Measurements from ENCODE around the gene SGMS2.

Gene SGMS2

DNA sequence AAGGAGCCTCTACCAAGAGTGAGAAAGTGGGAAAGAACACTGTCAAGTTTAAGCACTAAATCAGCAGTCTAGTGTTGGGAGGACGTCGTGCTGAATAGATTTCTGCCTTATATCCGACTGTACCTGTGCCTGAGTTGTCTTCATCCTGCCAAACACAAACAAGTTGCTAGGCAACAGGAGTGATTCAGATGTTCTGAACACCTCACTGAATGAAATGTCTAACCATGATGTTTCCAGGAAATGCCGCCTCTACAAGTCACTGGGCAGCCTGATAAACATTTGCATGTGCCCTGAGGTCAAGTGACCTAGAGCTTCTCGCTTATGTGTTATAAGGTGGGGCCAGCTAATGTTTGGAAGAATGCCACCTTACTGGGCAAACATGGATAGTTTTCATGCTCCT is 37.9 kb downstream of the SGMS2 start:
- Histone ChIP-seq H3K9me3 (ENCODE audit: low read length) (no peaks in the 10 kb centered on the region), H3K27me3 (ENCODE audit: insufficient read depth, low read length) (no peaks in the 10 kb centered on the region), H3K36me3 (ENCODE audit: insufficient read depth, low read length) (no peaks in the 10 kb centered on the region), H2AFZ (ENCODE audit: low read depth, low read length) (no peak overlapping the region), H3K4me3 (ENCODE audit: low read length) (no peak overlapping the region), H3K4me1 (ENCODE audit: insufficient read depth, low read length) (peaks cover 7% of the 10 kb centered on the region)

DNA sequence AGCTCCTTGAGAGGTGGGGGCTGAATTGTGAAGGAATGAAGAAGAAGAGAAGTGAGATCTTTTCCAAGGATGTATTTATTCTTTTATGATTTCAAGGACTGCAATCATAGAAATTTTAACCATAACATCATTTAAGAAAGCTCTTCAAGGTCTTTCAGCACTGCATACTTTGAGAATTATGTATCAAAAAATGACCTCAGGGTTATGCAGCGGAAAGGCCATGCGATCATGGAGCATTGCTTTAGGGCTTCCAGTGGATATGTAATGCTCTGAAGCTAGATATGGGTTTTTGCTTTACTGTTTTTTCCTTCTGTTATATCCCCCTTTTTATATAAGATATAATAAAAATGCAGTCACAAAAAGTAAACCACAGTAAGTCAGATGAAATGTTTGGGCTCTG is 38.7 kb downstream of the SGMS2 start:
- Histone ChIP-seq H3K36me3 (ENCODE audit: insufficient read depth, low read length) (no peaks in the 10 kb centered on the region), H2AFZ (ENCODE audit: low read depth, low read length) (no peak overlapping the region), H3K27me3 (ENCODE audit: insufficient read depth, low read length) (no peaks in the 10 kb centered on the region), H3K4me1 (ENCODE audit: insufficient read depth, low read length) (peaks cover 7% of the 10 kb centered on the region), H3K4me3 (ENCODE audit: low read length) (no peak overlapping the region), H3K9me3 (ENCODE audit: low read length) (no peaks in the 10 kb centered on the region)

DNA sequence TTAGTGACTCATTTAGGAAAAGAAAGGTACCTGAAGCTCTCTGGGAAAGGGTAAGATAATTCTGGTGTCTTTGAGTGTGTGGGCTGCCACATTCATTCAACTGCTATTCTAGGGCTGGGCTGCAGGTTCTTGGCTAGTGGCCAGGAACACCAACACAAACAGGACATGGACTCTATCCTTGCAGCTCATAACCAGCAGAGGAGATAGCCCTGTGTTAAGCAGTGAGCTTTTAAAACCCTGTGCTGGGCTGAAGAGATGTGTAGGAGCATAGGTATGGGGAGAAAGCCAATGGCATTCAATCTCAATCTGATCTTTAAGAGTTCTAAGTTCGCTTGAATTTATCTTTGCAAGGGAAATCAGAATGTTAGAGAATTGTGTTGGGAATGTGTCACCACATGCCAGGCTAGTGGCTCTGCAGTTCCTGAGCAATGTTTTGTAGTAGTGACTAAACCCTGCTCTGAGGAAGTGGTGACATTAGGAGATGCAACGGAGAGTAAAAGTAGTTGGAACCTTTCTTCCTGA is 39.2 kb downstream of the SGMS2 start:
- Histone ChIP-seq H3K36me3 (ENCODE audit: insufficient read depth, low read length) (no peaks in the 10 kb centered on the region), H3K27me3 (ENCODE audit: insufficient read depth, low read length) (no peaks in the 10 kb centered on the region), H3K4me1 (ENCODE audit: insufficient read depth, low read length) (peaks cover 7% of the 10 kb centered on the region), H3K4me3 (ENCODE audit: low read length) (no peak overlapping the region), H2AFZ (ENCODE audit: low read depth, low read length) (no peak overlapping the region), H3K9me3 (ENCODE audit: low read length) (no peaks in the 10 kb centered on the region)

DNA sequence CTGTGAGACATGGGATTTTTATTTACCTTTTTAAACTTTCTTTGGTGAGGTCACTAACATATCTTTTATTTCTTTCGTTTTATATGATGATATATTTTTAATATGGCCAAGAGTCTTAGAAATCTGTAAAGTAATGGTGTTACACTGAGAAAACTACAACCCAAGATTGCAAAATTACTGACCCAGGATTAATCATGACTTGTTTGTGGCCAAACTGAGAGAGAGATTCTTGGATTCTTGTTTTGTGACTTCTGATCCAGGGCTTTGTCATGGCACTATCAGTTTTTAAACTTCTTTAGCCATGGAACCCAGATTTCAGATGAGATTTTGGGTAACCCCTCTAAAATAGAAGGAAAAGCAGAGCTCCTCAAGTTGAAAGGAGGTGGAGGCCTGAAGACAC is 42.0 kb downstream of the SGMS2 start:
- H3K4me3 ChIP-seq (ENCODE audit: low read length), result no peak overlapping the region
- no peaks in the 10 kb centered on the region for H3K36me3 ChIP-seq (ENCODE audit: insufficient read depth, low read length)
- peaks cover 7% of the 10 kb centered on the region for H3K4me1 ChIP-seq (ENCODE audit: insufficient read depth, low read length)

DNA sequence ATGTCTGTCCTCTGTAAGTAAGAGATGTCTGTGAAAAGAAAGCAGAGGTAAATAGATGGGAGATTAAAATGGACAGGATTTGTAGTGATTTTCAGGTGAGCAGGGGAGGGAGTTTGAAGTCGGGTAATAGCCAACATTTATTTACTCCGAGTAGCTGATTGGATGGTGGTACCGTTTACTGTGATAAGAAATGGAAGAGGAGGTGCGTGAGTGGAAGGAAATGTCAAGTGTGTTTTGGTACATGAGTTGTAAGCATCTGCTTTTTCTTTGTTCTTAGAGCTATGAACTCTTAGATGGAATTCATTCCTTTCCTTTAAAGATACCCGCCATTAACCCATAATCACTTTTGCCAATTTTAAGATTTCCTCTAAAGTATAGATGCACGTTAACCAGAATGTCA is 45.5 kb downstream of the SGMS2 start:
- H3K4me3 ChIP-seq (ENCODE audit: low read length), result no peak overlapping the region
- no peaks in the 10 kb centered on the region for H3K4me1 ChIP-seq (ENCODE audit: insufficient read depth, low read length)
- no peaks in the 10 kb centered on the region for H3K36me3 ChIP-seq (ENCODE audit: insufficient read depth, low read length)
- no peaks in the 10 kb centered on the region for H3K9me3 ChIP-seq (ENCODE audit: low read length)
- no peaks in the 10 kb centered on the region for H3K27me3 ChIP-seq (ENCODE audit: insufficient read depth, low read length)
- no peak overlapping the region for H2AFZ ChIP-seq (ENCODE audit: low read depth, low read length)

More for the DNA sequence above, 42.0 kb downstream of the SGMS2 start:
- no peak overlapping the region for H2AFZ ChIP-seq (ENCODE audit: low read depth, low read length)
- no peaks in the 10 kb centered on the region for H3K27me3 ChIP-seq (ENCODE audit: insufficient read depth, low read length)
- H3K9me3 ChIP-seq (ENCODE audit: low read length), result no peaks in the 10 kb centered on the region

DNA sequence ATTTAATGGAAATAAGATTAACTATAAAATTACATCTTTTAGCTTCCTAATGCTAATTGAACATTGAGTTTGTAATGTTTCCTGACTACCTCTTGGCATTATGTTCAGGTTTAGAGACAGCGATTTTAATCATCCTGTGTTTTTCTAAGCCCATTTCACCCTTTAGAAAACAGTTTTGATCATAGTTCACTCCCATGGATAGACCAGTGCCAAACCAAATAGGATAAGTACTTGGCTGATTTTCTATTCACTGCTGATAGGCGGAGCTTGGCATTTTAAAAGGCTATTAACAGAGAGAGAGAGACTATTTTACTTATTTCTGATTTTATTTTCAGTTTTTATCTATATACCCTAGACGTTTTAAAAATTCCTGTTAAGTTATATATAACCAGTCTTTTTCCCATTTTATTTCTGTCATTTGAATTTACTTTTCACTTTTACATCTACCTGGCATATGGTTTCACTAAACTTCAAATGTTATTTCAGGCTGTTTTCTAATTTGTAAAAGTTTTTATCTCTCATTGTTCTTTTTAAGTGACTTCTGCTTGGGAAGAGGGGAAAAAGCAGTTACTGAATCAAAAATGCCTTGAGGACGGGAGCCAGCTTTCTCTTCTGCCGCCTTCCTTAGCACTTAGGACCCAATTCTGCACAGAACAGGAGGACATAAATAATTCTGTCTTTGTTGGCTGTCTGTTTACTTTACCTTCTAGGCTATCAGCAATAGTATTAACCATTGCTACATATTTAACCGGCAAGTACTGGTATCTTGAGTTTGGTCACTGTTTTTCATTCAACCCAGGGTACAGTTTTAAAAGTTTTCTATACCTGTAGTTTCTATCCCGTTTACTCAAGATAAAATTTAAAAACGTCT is 46.4 kb downstream of the SGMS2 start:
- Histone ChIP-seq H3K36me3 (ENCODE audit: insufficient read depth, low read length) (no peaks in the 10 kb centered on the region), H2AFZ (ENCODE audit: low read depth, low read length) (no peak overlapping the region), H3K9me3 (ENCODE audit: low read length) (no peaks in the 10 kb centered on the region), H3K27me3 (ENCODE audit: insufficient read depth, low read length) (no peaks in the 10 kb centered on the region), H3K4me1 (ENCODE audit: insufficient read depth, low read length) (no peaks in the 10 kb centered on the region), H3K4me3 (ENCODE audit: low read length) (no peak overlapping the region)

DNA sequence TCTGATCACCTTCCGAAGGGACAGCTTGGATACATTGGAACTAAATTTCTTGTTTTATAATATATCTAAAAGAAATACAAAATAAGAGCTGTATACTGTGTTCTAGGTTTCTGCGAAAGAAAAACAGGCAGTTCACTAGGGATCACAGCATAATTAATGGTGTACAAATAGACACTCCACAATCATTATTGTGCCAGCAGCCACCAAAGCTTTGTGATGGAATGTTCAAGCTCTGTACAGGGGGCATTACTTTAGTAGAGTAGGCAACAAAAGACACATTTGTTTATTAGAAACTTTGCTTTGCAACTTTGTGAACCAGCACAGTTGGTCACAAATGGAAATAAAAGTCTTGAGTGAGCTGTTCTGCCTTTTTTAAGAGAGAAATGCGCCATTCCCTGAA is 49.3 kb downstream of the SGMS2 start:
- H2AFZ ChIP-seq (ENCODE audit: low read depth, low read length), result no peak overlapping the region
- no peak overlapping the region for H3K4me3 ChIP-seq (ENCODE audit: low read length)
- H3K27me3 ChIP-seq (ENCODE audit: insufficient read depth, low read length), result no peaks in the 10 kb centered on the region
- H3K9me3 ChIP-seq (ENCODE audit: low read length), result no peaks in the 10 kb centered on the region
- H3K36me3 ChIP-seq (ENCODE audit: insufficient read depth, low read length), result no peaks in the 10 kb centered on the region
- no peaks in the 10 kb centered on the region for H3K4me1 ChIP-seq (ENCODE audit: insufficient read depth, low read length)

DNA sequence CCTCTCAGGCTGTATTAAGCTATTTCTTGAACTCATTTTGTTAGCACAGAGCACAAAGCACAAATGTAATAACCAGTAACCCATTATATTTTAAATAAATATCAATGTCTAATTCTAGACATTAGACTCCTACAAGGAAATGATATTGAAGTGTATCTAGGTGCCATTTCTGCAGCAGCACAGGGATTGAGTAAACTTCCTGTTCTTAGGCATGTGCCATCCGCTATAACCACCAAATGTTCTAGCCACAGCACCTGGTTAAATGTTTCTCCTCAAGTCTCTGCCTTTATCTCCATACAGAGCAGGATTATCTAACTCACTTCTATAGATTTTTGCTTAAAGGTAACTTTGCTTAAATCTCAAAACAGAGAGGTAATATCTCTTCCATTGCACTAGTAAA is 51.4 kb downstream of the SGMS2 start:
- no peak overlapping the region for H2AFZ ChIP-seq (ENCODE audit: low read depth, low read length)
- H3K36me3 ChIP-seq (ENCODE audit: insufficient read depth, low read length), result no peaks in the 10 kb centered on the region
- no peaks in the 10 kb centered on the region for H3K27me3 ChIP-seq (ENCODE audit: insufficient read depth, low read length)
- no peaks in the 10 kb centered on the region for H3K4me1 ChIP-seq (ENCODE audit: insufficient read depth, low read length)
- H3K9me3 ChIP-seq (ENCODE audit: low read length), result no peaks in the 10 kb centered on the region
- H3K4me3 ChIP-seq (ENCODE audit: low read length), result no peak overlapping the region

DNA sequence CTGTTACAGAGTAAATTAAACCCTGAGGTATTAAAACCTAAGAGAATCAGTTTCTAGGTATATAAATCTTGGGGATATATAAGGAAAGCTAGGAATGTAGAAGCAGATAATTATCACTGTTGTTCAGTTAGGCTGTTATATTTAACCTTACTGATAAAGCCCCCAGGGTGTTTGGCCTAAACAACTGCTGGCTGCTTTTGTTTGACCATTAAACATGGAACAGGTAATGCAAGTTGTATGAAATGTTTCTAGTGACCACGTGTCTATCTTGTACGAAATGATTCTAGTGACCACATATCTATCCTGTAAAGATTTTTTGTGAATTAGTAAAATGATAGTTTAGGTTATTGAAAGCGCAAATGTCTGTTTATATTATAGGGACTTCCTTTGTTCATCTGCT is 52.6 kb downstream of the SGMS2 start:
- Histone ChIP-seq H3K4me3 (ENCODE audit: low read length) (no peak overlapping the region), H3K36me3 (ENCODE audit: insufficient read depth, low read length) (no peaks in the 10 kb centered on the region), H3K4me1 (ENCODE audit: insufficient read depth, low read length) (no peaks in the 10 kb centered on the region), H3K9me3 (ENCODE audit: low read length) (no peaks in the 10 kb centered on the region), H3K27me3 (ENCODE audit: insufficient read depth, low read length) (no peaks in the 10 kb centered on the region), H2AFZ (ENCODE audit: low read depth, low read length) (no peak overlapping the region)

DNA sequence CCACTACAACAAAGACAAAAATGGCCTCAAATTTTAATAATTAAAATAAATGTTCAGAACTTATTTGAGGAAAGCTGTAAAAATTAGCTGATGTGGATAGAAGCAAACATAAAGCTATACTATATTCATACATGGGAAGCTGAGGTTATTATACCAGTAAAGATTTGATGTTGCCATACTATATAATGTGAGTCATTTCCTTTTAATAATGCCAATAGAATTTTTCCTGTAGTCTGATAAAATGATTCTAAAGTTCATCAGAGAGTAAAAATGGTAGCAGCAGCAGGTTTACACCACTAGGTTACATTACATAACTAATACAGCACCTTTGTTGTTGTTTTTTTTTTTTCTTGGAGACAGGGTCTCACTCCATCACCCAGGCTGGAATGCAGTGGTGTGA is 61.1 kb downstream of the SGMS2 start:
- H3K9me3 ChIP-seq (ENCODE audit: low read length), result peaks cover 1% of the 10 kb centered on the region
- H3K4me3 ChIP-seq (ENCODE audit: low read length), result no peak overlapping the region
- no peaks in the 10 kb centered on the region for H3K27me3 ChIP-seq (ENCODE audit: insufficient read depth, low read length)
- H3K36me3 ChIP-seq (ENCODE audit: insufficient read depth, low read length), result no peaks in the 10 kb centered on the region
- H2AFZ ChIP-seq (ENCODE audit: low read depth, low read length), result no peak overlapping the region
- peaks cover 2% of the 10 kb centered on the region for H3K4me1 ChIP-seq (ENCODE audit: insufficient read depth, low read length)

DNA sequence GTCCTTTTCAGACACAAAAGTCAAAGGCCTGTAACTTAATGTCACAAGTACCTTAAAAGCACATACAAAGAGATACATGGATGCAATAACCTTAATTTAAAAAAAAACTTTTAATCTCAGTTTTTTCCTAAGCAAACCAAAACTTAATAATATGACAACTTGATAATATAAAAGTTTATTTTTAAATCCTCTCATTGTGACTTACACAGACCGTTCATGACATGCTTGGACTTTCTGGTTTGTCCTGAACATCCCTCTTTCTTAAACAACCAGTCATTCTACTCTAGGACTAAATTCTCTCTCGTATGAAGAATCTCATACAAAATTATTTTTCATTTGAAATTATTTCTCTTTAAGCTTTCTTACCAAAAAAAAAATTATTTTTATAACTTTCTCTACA is 63.5 kb downstream of the SGMS2 start:
- Histone ChIP-seq H3K9me3 (ENCODE audit: low read length) (peaks cover 1% of the 10 kb centered on the region), H3K27me3 (ENCODE audit: insufficient read depth, low read length) (no peaks in the 10 kb centered on the region), H3K4me3 (ENCODE audit: low read length) (no peak overlapping the region), H3K36me3 (ENCODE audit: insufficient read depth, low read length) (no peaks in the 10 kb centered on the region), H2AFZ (ENCODE audit: low read depth, low read length) (no peak overlapping the region), H3K4me1 (ENCODE audit: insufficient read depth, low read length) (peaks cover 4% of the 10 kb centered on the region)

DNA sequence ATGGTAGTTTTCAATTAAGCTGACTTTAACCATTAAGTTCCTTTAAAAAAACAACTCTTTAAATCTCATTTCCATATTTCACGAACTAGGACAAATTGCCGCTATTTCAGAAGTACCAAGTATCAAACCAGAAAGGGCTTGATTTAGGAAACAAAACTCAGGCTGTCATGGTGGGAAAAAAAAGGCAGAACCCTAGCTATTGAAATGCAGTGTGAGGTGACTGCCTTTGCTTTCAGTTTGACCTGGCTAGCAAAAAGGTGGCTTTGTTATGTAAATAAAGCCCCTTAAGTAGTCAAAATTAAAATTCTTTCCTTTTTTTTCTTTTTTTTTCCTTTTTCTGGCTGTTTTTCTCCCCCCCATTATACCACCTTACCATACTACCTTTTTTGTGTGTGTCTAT is 66.0 kb downstream of the SGMS2 start:
- no peak overlapping the region for H3K4me3 ChIP-seq (ENCODE audit: low read length)
- H3K4me1 ChIP-seq (ENCODE audit: insufficient read depth, low read length), result peaks cover 4% of the 10 kb centered on the region
- H3K9me3 ChIP-seq (ENCODE audit: low read length), result peaks cover 1% of the 10 kb centered on the region
- no peaks in the 10 kb centered on the region for H3K36me3 ChIP-seq (ENCODE audit: insufficient read depth, low read length)
- H3K27me3 ChIP-seq (ENCODE audit: insufficient read depth, low read length), result no peaks in the 10 kb centered on the region
- no peak overlapping the region for H2AFZ ChIP-seq (ENCODE audit: low read depth, low read length)

DNA sequence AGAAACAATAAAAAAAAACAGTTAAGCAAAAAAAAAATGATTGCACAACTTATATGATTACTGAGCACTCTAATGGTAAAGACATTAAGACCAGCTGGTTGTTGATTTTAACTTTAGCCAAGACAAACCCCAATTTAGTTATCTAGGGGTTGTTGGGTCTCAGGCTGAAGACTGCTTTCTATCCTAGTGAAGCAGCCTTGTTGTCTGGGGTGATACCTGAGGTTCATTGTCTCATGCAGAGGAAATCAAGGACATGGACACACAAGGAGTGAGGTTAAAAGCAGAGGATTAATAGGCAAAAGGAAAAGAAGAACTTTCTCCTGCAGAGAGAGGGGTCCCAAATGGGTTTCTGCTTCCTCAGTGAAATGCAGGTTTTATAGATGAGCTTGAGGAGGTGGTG is 66.6 kb downstream of the SGMS2 start:
- H3K4me1 ChIP-seq (ENCODE audit: insufficient read depth, low read length), result peaks cover 4% of the 10 kb centered on the region
- H3K36me3 ChIP-seq (ENCODE audit: insufficient read depth, low read length), result no peaks in the 10 kb centered on the region
- no peaks in the 10 kb centered on the region for H3K27me3 ChIP-seq (ENCODE audit: insufficient read depth, low read length)
- H3K4me3 ChIP-seq (ENCODE audit: low read length), result no peak overlapping the region
- peaks cover 1% of the 10 kb centered on the region for H3K9me3 ChIP-seq (ENCODE audit: low read length)
- no peak overlapping the region for H2AFZ ChIP-seq (ENCODE audit: low read depth, low read length)

Data from neuron (in vitro differentiated cells).